Upper lobe of right lung (tissue), 1 donor: ENCODE data around the gene MSANTD4. TPM values are rescaled to one million over a fixed set of nuclear protein-coding genes. Genes with fewer than 3 reads are reported as not detected.
"Not testable (repeated sequence)": the region's sequence is repeated elsewhere in the genome, so short reads cannot be mapped to it uniquely, and the experiment has no call there.

Source experiments
- ATAC-seq: fragments of 200-7000 bp; cut with Tn5 transposase; one replicate; pipeline ENCODE4 v1.9.1; 2020; ENCODE audit warnings: mild to moderate bottlenecking, moderate library complexity
- DNase-seq: peaks from one replicate; pipeline ENCODE4 v3.0.0-alpha.2; 2020
- H3K27ac ChIP-seq: fragments of 200-600 bp; one replicate; pipeline ENCODE4 v1.8.0; 2022
- H3K27me3 ChIP-seq: fragments of 200-600 bp; one replicate; pipeline ENCODE4 v1.8.0; 2022; ENCODE audit warnings: mild to moderate bottlenecking
- H3K36me3 ChIP-seq: fragments of 200-600 bp; one replicate; pipeline ENCODE4 v1.8.0; 2022
- H3K4me1 ChIP-seq: fragments of 200-600 bp; one replicate; pipeline ENCODE4 v1.8.0; 2022
- H3K4me3 ChIP-seq: fragments of 200-600 bp; one replicate; pipeline ENCODE4 v1.8.0; 2022; ENCODE audit warnings: mild to moderate bottlenecking
- H3K9me3 ChIP-seq: fragments of 200-600 bp; one replicate; pipeline ENCODE4 v1.8.0; 2022
- CTCF ChIP-seq: fragments of 200-600 bp; IDR thresholded peaks from one replicate; pipeline ENCODE4 v1.8.0; 2022; ENCODE audit warnings: antibody characterized with exemption
- intact Hi-C: fragments of 100-400 bp; cut with DNase I; formaldehyde crosslinking; loops from one replicate; pipeline ENCODE4 v1.11.0; 2022
- total RNA-seq: library from RNA; stranded (reverse); fragmentation: NEBNext Ultra II Directional; extraction: Animal tissue kit (Norgen Biotek cat#: 25700); gene quantifications from one replicate; pipeline ENCODE4 v1.2.1, GENCODE V29; 2021
- donor health status: DM: no; HTN: yes; CAD: no; lungs with severe emphysema.

MSANTD4 gene
- total RNA-seq, 1 donor from 2014 or later, result 15.4 TPM

- no peak for TF ChIP-seq CTCF
- Histone ChIP-seq H3K4me3 (no peak overlapping the region), H3K9me3 (no peaks in the 10 kb centered on the region), H3K4me1 (no peaks in the 10 kb centered on the region), H3K36me3 (no peaks in the 10 kb centered on the region), H3K27me3 (no peaks in the 10 kb centered on the region), H3K27ac (no peak overlapping the region)
- intact Hi-C loops, result no loop called here
- DNase-seq (no peak), ATAC-seq (no peak)
These were observed 37.6 kb upstream of the MSANTD4 start for GRCh38 chr11:106059617-106060016.

GRCh38 chr11:106058377-106058776, 36.3 kb upstream of the MSANTD4 start:
- H3K4me3 ChIP-seq, H3K36me3 ChIP-seq, intact Hi-C loops, DNase-seq, H3K27me3 ChIP-seq, H3K9me3 ChIP-seq, ATAC-seq, H3K4me1 ChIP-seq, H3K27ac ChIP-seq: not testable (repeated sequence)

- no peak for TF ChIP-seq CTCF
- Histone ChIP-seq H3K27me3 (no peaks in the 10 kb centered on the region), H3K4me1 (no peaks in the 10 kb centered on the region), H3K4me3 (no peak overlapping the region), H3K27ac (no peak overlapping the region), H3K9me3 (no peaks in the 10 kb centered on the region), H3K36me3 (no peaks in the 10 kb centered on the region)
- intact Hi-C loops, result no loop called here
- ATAC-seq (no peak), DNase-seq (no peak)
These were observed 29.1 kb upstream of the MSANTD4 start for GRCh38 chr11:106051103-106051502.

GRCh38 chr11:106049727-106050476, 27.9 kb upstream of the MSANTD4 start:
- Histone ChIP-seq H3K4me1 (no peaks in the 10 kb centered on the region), H3K36me3 (no peaks in the 10 kb centered on the region), H3K27ac (no peak overlapping the region), H3K9me3 (no peaks in the 10 kb centered on the region), H3K4me3 (no peak overlapping the region), H3K27me3 (no peaks in the 10 kb centered on the region)
- intact Hi-C loops, result no loop called here
- no peak for ATAC-seq
- no peak for TF ChIP-seq CTCF
- DNase-seq, result no peak

- ATAC-seq, result no peak
- no peaks in the 10 kb centered on the region for H3K9me3 ChIP-seq
- peaks cover 6% of the 10 kb centered on the region for H3K27me3 ChIP-seq
- H3K4me1 ChIP-seq, result no peaks in the 10 kb centered on the region
- no peak for TF ChIP-seq CTCF
- no peak overlapping the region for H3K4me3 ChIP-seq
- intact Hi-C loops, result no loop called here
- no peaks in the 10 kb centered on the region for H3K36me3 ChIP-seq
- no peak overlapping the region for H3K27ac ChIP-seq
- DNase-seq, result no peak
These were observed 25.6 kb upstream of the MSANTD4 start for GRCh38 chr11:106047631-106048030.

- DNase-seq, result no peak
- H3K4me3 ChIP-seq, result no peak overlapping the region
- no peaks in the 10 kb centered on the region for H3K36me3 ChIP-seq
- ATAC-seq, result no peak
- peaks cover 6% of the 10 kb centered on the region for H3K27me3 ChIP-seq
- no peak for TF ChIP-seq CTCF
- intact Hi-C loops, result no loop called here
- no peak overlapping the region for H3K27ac ChIP-seq
- H3K4me1 ChIP-seq, result no peaks in the 10 kb centered on the region
- H3K9me3 ChIP-seq, result no peaks in the 10 kb centered on the region
These were observed 21.5 kb upstream of the MSANTD4 start for GRCh38 chr11:106043540-106043939.
